HG03280 (cell line): ENCODE results near the gene SUPT16H.
A peak's percentile ranks its signal among the peaks of the same experiment; 100 is the strongest.

ENCODE experiments used
- ATAC-seq: cut with Tn5 transposase; IDR thresholded peaks from one replicate; pipeline ENCODE4 v1.9.1; 2021; ENCODE audit warnings: mild to moderate bottlenecking, moderate library complexity; ENCODE audit not compliant: unreplicated experiment

The SUPT16H gene

DNA sequence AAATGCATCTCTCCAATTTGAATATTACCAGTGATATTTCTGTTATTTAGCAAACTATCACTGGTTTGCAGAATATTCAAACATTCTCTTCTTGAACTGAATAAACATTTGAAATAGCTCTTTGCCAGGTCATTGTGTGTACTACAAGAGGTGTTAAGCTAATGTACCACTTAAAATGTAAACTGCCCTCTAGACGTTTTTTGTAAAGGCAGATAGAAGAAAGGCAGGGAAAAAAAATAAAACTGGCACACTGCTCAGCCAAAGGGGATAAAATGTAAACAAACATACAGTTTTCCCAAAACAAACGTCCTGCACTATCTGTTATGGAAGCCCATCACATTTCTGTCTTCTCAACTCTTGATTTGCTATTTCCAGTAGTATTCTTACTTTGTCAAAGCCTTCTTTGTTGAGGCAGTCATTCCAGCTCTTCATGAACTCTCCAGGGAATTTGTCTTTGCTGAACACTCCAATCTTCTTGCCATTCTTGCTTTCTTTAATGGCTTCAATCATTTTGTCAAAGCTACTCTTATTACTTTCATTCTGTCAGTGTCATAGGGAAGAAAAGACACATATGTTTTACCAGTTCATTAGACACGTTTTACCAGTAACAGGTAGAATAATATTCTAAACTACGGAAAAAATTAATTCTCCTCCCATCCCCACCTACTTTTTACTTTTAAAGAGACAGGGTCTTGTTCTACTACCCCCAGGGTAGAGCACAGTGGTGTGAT, 13.7 kb downstream of the SUPT16H start:
- ATAC-seq: no peak

DNA sequence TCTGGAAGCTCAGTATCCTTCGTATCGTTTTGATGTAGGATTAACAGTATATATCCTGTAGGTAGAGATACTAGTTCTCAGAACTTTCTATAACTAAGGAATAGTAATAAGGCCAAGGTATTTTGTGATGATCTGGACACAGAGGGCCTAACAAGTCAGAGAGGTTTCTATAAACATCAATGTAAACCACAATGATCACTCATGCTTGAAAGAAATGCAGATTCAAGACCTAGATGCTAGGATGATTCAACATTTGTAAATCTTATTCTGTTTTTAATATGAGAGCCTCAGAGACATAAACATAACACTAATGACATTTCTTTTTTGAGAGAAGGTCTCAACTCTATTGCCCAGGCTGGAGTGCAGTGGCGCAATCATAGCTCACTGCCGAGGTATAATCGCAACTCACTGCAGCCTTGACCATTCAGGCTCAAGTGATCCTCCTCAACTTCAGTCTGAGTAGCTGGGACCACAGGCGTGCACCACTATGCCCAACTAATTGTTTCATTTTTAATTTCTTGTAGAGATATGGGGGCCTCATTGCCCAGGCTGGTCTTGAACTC, 16.2 kb downstream of the SUPT16H start:
- ATAC-seq: no peak

DNA sequence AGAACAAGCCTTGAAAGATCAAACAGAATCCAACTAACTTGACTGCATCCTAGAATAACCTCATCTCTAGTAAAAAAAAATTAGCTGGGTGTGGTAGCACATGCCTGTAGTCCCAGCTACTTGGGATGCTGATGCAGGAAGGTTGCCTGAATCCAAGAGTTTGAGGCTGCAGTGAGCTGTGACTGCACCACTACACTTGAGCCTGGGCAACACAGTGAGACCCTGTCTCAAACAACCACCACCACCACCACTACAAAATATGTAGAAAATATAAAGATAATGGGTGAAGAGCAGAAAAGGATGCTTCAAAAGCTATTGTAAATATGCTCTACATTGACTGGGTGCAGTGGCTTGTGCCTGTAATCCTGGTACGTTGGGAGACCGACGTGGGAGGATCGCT, 27.3 kb downstream of the SUPT16H start:
- no peak for ATAC-seq

DNA sequence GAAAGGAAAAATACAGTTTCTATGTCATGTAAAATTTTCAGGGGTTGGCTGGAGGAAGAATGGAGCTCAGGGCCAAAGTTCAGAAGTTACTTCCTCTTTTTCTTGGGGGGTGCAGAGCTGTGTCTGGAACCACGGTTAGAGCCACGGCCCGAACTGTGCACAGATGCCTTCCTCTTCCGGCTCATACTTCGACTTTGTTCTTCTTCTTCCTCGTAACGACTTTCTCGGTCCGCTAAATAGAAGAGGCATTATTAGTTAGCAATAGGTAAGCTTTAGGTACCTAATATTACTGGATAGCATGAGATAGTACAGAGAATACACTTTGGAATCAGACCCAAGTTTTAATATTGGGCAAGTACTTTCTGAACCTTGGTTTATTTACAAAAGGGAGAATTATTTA, 31.2 kb downstream of the SUPT16H start:
- ATAC-seq: no peak

DNA sequence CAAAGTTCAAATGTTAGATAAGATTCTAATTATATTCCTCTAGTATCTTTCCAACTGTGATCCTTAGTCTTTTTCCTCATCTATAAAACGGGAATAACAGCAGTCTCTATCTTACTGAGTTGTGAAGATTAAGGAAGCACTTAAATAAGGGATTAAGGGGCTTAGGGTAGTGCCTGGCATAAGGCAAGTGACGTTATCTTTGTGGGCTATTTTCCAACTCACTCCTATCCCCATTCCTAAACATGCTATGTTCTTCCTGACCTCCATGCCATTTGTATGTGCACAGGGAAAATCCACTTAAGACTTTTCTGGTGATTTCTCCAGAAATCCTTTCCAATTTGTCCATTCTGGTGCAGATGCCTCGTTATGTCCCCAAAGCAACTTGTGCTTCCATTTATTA, 33.3 kb downstream of the SUPT16H start:
- ATAC-seq: no peak

DNA sequence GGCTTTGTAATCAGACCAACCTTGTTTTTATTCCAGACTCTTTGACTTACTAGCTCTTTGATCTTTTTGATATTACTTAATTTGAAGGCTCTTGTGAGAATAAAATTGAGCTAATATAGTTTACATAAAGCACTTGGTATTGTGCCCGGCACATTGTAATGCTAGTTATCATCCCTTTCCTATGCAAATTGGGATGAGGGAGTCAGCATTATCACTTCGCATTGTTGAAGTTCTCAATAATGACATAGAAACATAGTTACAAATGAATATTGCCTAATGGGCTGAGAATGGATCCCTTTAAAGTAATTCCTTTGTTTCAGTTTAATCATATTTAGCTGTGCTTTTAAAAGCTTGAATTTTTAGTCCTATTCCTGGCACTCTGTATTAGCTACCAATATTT, 36.6 kb downstream of the SUPT16H start:
- no peak for ATAC-seq

DNA sequence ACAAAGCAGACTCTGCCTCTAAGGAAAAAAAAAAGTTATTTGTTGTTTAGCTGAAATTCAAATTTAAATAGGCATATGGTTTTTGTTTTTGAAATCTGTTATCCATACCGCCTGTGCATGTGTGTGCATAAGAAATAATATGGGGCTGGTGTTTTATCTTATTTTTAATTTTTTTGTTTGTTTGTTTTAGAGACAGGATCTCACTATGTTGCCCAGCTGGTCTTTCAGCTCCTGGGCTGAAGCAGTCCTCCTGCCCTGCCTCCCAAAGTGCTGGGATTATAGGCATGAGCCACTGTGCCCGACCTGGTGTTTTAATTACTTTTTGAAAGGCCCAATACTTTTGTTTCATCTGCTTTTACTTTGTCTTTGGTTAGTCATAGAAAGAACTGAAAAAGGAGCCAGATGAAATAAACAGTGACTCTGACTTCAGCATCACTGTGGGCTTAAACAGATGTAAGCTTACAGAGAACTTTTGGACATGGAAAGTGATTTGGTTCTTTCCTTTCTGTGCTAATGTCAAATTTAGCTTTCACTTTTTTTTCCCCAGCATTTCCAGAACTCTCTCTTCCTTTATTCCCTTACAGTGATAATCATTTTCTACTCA, 37.2 kb downstream of the SUPT16H start:
- no peak for ATAC-seq

DNA sequence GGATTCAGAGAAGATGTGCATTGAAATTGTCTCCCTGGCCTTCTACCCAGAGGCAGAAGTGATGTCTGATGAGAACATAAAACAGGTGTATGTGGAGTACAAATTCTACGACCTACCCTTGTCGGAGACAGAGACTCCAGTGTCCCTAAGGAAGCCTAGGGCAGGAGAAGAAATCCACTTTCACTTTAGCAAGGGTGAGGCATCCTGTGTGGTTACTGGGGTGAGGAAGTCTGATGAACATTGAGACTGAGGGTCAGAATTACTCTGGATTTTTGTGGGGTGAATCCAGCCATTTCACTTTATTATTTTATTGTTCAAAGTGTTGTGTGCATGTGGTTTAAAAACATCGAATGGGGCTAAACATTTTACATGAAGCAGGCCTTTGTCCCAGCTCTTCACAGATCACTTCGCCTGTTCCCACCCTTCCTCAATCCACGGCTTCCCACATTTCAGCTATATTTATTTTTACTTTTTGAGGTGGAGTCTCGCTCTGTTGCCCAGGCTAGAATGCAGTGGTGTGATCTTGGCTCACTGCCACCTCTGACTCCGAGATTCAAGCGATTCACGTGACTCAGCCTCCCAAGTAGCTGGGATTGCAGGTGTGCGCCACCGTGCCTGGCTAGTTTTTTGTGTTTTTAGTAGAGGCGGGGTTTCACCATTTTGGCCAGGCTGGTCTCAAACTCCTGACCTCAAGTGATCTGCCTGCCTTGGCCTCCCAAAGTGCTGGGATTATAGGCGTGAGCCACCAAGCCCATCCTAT, 40.6 kb downstream of the SUPT16H start:
- no peak for ATAC-seq

DNA sequence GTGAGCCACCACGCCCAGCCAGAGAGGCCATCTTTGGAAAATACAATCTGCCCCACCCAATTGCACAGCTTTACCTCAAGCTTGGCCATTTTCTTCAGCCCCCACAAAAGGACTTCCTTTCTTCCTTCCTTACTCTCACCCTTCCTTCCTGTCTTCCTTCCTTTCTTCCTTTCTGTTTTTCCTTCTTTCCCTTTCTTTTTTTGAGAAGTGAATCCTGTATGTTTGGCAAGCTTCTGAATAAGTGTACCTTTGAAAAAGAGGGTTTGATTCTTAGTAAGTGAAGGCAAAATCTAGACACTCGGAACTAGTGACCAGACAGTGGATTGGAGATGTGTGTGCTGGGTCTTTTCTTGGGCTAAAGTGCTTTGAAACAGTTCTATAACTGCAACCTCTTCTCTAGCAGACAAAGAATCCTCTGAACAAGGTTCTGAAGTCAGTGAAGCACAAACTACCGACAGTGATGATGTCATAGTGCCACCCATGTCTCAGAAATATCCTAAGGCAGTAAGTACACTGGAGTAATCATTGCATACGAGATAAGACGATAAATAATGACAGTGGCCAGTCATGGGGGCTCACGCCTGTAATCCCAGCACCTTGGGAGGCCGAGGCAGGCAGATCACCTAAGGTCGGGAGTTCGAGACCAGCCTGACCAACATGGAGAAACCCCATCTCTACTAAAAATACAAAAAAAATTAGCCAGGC, 49.5 kb downstream of the SUPT16H start:
- no peak for ATAC-seq

DNA sequence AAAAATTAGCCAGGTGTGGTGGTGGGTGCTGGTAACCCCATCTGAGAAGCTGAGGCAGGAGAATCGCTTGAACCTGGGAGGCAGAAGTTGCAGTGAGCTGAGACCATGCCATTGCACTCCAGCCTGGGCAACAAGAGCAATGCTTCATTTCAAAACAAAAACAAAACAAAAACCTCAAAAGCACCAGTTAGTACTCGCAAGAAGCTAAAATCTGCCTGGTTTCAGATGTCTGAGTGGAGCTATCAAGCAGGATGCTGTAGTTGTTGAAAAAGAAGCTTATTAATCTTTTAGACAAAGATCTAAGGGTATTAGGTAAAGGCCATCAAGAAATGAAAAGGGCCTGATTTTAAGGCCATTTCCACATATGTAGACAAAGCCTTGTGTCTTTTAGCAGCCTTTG, 50.9 kb downstream of the SUPT16H start:
- ATAC-seq: no peak

DNA sequence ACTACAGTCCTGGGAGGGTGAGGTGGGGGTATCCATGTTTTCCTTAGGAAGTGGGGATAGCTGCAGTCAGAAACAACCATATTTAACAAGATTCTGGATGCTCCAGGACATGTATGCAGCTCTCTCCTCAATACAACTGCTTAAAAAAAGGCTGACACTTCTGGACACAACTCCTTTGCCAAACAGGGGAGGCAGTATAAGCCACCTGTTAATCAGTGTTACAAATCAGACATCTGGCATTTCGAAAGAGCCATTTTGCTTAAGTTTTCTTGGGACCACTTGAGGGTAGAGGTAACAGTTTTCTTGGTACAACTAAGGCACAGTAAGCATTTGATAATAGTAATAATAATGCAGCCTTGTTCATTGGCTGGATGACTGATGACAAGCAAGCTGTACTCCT, 56.8 kb downstream of the SUPT16H start:
- ATAC-seq: no peak

DNA sequence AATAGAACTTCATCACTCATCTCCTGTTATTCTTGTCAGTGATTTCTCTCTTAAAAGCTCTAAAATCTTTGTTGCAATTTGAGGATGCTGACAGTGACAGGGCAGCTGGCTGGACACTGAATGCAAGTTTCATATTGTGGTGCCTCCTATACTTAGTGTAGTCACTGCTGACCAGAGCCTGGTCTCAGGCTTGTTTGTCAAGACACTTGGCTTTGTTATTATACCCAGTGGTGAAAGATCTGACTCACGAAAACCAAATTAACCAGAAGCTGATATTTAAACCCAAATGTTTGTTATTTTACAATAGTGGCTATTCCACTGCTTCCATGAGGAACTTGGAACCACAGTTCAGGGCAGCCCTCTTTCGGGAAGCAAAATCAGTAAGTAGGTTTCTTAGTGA, 61.1 kb downstream of the SUPT16H start:
- no peak for ATAC-seq

DNA sequence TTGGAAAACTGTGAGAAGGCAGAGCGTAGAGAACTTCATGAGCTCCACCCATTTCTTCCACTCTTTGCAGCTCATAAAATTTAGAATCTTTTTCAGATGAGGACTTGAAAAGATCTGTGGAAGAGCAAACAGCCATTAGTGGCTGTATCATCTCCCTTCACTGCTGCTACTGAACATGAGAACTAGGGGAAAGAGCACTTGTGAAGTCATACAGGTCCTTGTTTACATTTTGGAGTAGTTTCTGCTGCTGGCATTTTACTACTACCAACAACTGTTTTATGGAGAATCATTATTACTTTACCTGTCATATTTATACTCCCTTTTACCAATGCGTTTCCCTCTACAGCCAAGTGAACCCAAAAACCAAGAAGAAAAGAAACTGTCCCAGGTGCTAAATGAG, 62.9 kb downstream of the SUPT16H start:
- no peak for ATAC-seq

DNA sequence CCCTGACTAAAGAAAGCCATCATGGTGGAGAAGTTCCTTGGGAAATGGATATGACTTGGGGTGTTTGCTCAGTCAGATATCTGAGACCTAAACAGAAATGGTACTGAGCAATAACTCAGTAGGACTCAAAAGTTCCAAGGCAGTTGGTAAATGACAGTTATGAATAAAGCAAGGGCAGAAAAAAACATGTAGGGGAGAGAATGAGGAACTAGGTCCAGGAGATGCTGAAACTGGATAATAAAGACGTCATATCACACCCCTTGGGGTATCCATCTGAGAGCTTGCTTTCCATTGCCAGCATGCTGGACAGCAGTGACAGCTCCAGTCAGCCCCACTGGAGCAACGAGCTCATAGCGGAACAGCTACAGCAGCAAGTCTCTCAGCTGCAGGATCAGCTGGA, 66.4 kb downstream of the SUPT16H start:
- peak; percentile 58 for ATAC-seq

DNA sequence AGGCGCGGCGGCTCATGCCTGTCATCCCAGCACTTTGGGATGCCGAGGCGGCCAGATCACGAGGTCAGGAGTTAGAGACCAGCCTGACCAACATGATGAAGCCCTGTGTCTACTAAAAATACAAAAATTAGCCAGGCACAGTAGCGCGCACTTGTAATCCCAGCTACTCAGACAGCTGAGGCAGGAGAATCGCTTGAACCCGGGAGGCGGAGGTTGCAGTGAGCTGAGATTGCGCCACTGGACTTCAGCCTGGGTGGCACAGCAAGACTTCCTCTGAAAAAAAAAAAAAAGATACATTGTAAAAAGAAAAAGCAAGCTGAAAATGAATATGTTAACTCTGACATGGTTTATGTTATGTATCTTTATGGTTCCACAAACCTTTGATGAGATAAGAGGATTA, 70.3 kb downstream of the SUPT16H start:
- no peak for ATAC-seq

DNA sequence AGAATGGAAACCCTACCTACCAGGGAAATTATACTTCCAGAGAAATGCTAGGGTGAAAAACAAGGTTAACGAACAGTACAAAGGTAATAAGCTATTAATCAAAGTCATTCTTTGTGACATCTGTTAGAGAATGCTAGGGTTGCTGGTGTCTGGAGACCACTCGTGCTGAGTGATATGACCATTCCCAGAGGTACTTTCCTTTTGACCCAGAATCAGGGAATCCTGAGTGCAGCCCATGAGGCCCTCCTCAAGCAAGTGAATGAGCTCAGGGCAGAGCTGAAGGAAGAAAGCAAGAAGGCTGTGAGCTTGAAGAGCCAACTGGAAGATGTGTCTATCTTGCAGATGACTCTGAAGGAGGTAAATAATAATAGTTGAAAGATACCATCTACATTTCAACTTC, 72.2 kb downstream of the SUPT16H start:
- ATAC-seq: no peak

DNA sequence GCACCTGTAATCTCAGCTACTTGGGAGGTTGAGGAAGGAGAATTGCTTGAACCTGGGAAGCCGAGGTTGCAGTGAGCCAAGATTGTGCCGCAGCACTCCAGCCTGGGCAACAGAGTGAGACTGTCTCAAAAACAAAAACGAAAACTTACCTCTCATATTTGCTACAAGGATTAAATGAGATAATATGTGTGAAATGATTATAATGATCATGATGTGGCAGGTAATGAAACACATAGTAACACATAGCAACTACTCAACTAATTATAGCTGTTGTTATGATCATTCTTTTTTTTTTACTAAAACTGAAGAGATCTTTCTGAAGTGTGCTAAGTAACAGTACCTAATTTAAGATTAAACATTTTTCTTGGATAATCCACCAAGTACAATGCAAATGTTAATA, 73.9 kb downstream of the SUPT16H start:
- no peak for ATAC-seq

DNA sequence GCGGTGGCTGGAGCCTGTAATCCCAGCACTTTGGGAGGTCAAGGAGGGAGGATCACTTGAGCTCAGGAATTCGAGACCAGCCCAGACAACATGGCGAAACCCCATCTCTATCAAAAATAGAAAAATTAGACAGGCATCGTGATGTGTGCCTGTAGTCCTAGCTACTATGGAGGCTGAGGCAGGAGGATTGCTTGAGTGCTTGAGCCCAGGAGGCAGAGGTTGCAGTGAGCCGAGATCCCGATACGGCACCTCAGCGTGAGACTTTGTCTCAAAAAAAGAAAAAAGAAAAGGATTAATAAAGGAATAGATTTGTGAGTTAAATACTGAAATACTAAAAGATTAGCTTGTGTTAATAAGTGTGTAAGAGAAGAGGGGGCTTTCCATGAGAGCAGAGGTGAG, 74.6 kb downstream of the SUPT16H start:
- no peak for ATAC-seq

DNA sequence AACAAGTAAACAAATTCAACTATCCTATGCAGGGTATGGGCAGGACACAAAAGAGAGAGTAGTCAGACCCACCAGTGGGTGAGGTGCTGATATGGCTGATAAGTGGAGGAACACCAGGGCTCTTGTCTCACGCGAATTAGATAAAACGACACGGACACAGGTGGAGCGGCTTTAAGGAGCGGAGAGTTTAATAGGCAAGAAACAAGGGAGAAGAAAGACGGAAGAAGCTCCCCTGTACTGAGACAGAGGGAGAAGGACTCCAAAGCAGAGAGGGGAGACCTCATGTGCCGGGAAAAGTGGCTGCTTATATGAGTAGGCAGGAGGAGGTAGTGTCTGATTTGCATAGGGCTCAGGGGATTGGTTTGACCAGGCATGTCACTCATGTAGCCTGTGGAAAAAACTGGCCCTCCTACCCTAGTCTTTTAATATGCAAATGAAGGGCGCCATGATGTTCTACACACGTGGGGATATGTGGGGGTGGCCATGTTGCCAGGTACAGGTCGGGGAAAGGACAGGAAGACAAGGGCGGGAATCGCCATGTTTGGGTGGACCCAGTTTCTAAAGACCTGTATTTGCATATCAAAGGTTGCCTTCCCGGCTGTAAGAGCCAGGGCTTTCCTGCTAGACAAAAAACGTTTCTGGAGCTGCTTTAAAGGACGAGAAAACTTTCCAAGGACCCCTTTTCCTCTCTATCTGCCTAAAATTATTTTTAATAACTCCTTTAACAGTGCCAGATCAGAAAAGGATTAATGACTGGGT, 75.2 kb downstream of the SUPT16H start:
- peak; percentile 74 for ATAC-seq

DNA sequence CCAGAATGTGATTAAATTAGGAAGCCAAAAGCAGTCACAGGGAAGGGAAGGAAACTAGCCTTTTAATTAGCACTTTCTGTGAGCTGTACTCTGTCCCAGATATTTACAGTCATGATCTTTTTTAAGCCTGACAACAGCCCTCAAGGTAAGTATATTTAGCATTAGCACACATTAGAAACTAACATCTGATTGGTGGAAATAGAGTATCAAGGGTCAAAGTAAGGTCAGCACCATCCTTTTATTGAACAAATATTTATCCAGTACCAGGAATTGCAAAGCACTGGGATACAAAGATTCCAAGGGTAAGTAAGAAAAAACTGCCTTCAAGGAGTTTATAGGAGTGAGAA, 75.7 kb downstream of the SUPT16H start:
- peak; percentile 25 for ATAC-seq

DNA sequence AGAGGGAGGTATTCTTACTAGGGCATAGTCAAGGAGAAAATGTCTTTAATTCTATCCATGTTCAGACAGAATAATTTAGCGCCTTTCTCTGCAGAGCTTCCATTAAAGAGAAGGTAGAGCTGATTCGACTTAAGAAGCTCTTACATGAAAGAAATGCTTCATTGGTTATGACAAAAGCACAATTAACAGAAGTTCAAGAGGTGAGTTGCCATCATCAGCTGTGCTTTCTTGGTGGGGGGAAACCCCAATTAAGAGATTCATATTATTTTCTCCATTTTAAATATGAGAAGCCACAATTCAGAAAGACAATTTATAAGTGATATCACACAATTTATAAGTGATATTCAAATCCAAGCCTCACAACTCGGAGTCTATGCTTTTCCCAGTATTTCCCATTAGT, 76.2 kb downstream of the SUPT16H start:
- no peak for ATAC-seq
